ENCODE results near the gene CNTNAP5.

CNTNAP5 gene

DNA sequence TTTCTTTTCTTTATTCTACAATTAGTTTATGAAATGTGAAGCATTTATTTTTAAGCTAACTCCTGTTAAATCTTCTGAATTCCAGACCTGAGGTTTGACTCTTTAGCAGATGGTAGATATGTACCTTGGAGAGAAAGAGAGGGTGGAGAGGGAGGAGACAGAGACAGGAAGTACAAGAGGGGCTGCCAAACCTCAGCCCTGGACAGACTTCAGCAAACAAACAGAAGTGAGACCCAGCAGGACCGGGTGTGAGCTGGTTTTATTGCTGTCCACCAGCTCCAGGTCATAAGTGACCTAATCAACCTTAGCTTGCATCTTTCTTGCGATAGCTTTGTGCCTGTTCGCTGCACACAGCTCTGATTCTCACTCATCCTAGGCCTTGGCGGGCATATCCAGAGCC, 168.6 kb downstream of the CNTNAP5 start:
- POLR2A ChIA-PET: no interaction called here
- DNase-seq (ENCODE audit: extremely low spot score): no peak
- CTCF ChIA-PET: interaction anchor here (1.3 kb wide), 1 partner anchor 34 kb away, joined by 3 read pairs; no protein-coding TSS in a partner anchor
- TF ChIP-seq, protein P1, sequence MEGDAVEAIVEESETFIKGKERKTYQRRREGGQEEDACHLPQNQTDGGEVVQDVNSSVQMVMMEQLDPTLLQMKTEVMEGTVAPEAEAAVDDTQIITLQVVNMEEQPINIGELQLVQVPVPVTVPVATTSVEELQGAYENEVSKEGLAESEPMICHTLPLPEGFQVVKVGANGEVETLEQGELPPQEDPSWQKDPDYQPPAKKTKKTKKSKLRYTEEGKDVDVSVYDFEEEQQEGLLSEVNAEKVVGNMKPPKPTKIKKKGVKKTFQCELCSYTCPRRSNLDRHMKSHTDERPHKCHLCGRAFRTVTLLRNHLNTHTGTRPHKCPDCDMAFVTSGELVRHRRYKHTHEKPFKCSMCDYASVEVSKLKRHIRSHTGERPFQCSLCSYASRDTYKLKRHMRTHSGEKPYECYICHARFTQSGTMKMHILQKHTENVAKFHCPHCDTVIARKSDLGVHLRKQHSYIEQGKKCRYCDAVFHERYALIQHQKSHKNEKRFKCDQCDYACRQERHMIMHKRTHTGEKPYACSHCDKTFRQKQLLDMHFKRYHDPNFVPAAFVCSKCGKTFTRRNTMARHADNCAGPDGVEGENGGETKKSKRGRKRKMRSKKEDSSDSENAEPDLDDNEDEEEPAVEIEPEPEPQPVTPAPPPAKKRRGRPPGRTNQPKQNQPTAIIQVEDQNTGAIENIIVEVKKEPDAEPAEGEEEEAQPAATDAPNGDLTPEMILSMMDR (IDR thresholded peaks at IDR 0.05; ENCODE audit: control extremely low read depth, extremely low read depth, low read depth, missing control alignments): no peak

DNA sequence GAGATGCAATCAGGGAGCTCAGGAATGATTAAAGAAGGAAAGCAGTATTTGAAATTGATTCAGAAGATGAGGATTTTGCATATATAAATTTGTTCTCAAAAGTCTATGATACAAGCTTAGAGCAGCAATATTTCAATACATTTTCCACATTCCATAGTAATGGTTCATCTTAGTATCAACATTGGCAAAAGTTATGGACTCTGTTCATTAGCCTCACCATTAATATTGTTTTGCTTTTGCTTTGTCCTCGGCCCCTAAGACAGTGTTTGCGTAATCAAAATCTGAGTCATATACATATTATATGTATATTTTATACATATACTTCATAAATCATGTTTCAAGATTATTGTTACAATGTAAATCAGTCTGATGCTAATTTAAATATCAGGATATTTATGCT, 176.6 kb downstream of the CNTNAP5 start:
- ChIA-PET CTCF (no interaction called here), POLR2A (no interaction called here)
- DNase-seq (ENCODE audit: extremely low spot score): no peak
- TF ChIP-seq, protein P1 (IDR thresholded peaks at IDR 0.05; ENCODE audit: control extremely low read depth, extremely low read depth, low read depth, missing control alignments): no peak

DNA sequence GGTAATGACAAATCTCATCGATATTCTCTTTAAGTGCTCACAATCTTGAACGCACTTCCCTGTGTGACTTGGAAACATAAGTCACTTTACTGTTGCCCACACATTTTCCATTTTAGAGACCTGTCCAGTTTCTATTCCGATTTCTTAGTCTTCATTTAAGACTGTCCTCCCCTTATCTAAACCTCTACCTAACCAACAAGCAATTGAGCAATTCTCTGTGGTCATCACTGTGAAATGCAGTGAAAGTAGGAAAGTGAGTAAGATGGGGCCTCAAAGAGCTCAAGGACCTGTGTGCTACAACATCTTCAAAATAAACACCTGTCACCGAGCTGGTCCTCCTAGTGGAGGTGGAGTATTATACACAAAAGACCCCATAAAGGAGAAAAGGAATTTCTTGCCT, 184.4 kb downstream of the CNTNAP5 start:
- ChIA-PET CTCF (interaction anchor here (1.1 to 1.7 kb wide), 2 partner anchors 20 to 29 kb away, joined by 3 read pairs; no protein-coding TSS in a partner anchor), POLR2A (no interaction called here)
- TF ChIP-seq, protein P1 (IDR thresholded peaks at IDR 0.05; ENCODE audit: control extremely low read depth, extremely low read depth, low read depth, missing control alignments): no peak

DNA sequence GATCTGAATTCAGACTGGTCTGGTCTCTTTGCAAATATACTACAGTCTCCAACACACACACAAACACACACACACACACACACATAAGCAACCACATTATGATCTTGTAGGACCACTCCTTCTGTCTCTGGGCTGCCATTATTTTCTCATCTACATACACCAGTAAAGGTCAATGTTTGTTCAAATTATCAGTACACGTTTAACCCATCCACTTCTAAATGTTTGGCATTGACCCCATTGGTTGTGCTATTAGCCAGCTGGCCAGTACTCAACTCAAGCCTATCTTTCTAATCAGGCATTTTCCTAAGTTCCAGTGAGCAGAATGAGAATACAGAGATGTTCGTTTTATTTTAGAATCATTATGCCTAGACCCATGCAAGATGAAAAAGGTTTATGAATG, 186.4 kb downstream of the CNTNAP5 start:
- no peak for DNase-seq (ENCODE audit: extremely low spot score)
- ChIA-PET POLR2A (no interaction called here), CTCF (no interaction called here)
- TF ChIP-seq, protein P1 (IDR thresholded peaks at IDR 0.05; ENCODE audit: control extremely low read depth, extremely low read depth, low read depth, missing control alignments): no peak

More for the DNA sequence above, 184.4 kb downstream of the CNTNAP5 start:
- no peak for DNase-seq (ENCODE audit: extremely low spot score)

DNA sequence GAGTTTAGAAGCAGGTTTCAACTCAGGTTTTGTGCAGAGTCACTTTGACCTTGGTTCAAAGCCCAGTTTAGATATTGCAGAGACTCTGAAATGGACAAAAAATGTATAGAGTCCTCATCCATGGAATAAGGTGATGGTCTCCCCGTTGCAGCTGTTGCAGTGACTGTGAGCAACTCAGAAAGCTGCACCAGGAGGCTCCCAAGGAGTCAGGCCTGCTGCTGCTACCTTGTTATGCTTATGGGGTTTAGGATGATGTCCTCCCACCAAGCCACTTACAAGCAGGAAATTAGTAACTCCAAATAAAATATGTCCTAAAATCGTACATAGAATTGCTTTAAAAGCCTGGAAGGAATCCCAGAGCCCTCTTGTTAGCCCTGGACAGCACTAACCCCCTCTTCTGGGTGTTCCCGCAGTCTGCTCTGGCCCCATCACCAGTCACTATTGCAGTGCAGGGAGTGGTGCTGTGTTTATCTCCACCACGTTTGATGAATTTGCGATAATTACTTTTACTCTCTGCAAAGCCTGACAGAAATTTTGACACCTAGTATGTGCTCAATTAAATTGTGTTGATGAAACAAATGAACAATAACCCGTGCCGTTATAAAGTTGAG, 189.0 kb downstream of the CNTNAP5 start:
- DNase-seq (ENCODE audit: extremely low spot score): no peak
- POLR2A ChIA-PET: no interaction called here
- CTCF ChIA-PET: interaction anchor here (1.4 kb wide), 1 partner anchor 9 kb away, joined by 3 read pairs; no protein-coding TSS in a partner anchor

DNA sequence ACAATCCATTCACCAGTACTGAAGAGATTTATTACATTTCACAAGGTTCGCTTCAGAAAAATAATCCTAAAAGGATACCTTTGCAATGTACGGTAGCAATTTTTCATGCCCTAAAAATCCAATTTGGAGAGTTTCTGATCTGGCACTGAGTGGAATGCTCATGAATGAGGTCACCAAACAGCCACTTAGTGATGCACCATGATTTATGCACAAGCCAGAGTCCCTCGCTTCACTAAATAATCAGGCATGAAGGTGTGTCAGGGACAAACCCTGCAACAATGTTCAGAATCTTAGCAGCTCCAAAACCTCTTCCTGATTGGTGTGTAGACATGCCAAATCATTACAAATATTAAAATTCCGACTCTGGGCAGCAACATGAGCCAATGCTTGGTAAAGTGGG, 221.1 kb downstream of the CNTNAP5 start:
- CTCF ChIA-PET: interaction anchor here (1.6 kb wide), 1 partner anchor 11 kb away, joined by 3 read pairs; no protein-coding TSS in a partner anchor
- DNase-seq (ENCODE audit: extremely low spot score): no peak
- TF ChIP-seq, protein P1 (IDR thresholded peaks at IDR 0.05; ENCODE audit: control extremely low read depth, extremely low read depth, low read depth, missing control alignments): no peak
- POLR2A ChIA-PET: no interaction called here

More for the DNA sequence above, 189.0 kb downstream of the CNTNAP5 start:
- TF ChIP-seq, protein P1 (IDR thresholded peaks at IDR 0.05; ENCODE audit: control extremely low read depth, extremely low read depth, low read depth, missing control alignments): no peak

All from GM10248 (cell line).